Suppressor macrophage (primary cell): ENCODE results near the gene CCDC141.

Experiments
- DNase-seq, 4 experiments: peaks; one replicate each; pipeline ENCODE4 v3.0.0-alpha.2; 2020 to 2022

The CCDC141 gene

DNA sequence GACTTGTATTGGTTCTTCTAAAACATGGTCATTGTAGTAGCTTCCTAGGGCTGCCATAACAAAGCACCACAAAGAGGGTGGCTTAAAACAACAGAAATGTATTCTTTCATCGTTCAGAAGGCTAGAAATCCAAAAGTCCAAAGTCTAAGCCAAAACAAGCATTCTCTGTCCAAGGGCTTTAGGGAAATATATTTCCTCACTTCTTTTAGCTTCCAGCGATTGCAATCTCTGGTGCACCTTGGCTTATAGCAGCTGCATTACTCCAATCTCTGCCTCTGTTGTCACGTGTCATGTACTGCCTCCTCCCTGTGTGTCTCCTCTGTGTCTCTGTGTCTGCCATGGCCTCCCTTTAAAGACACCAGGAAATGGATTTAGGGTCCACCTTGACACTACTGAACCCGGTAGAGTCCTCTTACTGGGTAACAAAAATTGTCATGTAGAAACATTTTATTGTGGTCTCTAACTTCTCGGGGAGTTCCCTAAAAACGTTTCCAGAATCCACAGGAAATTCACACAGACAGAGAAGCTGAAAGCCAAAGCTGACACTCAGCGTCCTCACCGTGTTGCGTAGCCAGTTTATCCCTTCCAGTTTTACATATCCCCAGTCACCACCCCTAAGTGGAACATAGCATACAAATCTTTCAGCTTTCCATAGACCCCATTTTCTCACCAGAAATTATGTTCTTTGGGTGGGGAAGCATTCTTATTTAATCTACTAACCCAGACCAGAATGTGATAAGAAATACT, 222.0 kb downstream of the CCDC141 start:
- DNase-seq, result no peak

DNA sequence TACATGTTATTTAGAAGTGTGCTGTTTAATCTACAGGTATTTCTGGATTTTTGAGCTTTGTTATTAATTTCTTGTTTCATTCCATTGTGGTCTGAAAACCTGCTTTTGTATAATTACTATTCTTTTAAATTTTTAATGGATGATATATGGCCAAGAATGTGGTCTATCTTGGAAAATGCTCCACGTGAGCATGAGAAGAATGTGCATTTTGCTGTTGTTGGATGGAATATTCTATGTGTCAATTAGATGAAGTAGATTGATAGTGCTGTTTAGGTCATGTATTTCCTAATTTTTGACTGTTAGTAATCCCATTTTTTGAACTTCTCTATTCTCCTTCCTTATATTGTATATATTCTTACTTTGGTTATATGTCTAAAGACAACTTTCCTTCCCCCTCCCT, 222.8 kb downstream of the CCDC141 start:
- peak in 2 of 4 experiments; percentile 4 to 9 for DNase-seq

DNA sequence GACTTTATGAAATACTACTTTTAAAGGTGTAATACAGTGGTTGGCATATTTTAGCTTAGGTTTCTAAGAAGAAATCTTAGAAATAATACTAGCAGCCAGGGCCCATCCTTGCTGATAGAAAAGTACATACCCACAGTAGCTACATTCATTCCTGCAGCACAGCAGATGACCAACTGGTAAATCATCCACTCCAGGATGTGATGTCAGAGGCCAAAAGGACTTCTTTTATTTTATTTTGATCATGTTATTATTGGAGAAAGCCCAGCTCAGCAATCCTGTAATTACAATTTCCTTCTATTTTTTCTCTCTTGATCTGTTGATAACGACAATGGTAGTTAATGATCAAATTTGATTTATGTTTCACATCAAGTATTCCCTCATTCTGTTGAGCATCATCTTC, 224.8 kb downstream of the CCDC141 start:
- DNase-seq, result no peak

DNA sequence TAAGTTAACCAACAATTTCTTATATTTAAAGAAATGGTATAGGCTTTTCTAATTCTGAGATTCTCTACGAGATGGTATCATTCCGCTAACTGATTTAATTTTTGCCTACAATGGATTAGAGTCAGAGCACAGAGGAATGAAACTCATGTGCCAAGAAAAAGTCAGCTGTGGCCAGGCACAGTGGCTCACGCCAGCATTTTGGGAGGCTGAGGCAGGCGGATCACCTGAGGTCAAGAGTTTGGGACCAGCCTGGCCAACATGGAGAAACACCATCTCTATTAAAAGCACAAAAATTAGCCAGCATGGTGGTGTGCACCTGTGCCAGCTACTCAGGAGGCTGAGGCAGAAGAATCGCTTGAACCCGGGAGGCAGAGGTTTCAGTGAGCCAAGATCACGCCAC, 225.8 kb downstream of the CCDC141 start:
- DNase-seq, result no peak

DNA sequence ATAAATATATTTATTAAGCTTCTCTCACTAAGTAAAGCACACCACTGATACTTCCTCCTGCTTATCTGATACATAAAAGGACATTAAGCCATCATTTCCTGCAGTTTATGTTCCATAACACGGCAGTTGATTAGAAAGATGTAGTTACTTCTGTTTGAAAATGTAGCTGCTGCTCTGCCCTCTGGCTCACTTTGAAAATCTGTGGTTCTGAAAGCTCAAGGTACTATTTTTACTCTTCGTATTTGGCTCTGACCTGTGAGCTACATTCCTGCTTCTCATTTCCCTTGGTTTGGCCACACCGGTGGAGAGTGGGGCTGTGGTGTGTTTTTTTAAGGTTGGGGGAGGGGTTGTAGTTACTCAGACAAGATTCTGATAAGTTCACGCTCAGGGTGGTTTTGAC, 229.9 kb downstream of the CCDC141 start:
- DNase-seq, result no peak

DNA sequence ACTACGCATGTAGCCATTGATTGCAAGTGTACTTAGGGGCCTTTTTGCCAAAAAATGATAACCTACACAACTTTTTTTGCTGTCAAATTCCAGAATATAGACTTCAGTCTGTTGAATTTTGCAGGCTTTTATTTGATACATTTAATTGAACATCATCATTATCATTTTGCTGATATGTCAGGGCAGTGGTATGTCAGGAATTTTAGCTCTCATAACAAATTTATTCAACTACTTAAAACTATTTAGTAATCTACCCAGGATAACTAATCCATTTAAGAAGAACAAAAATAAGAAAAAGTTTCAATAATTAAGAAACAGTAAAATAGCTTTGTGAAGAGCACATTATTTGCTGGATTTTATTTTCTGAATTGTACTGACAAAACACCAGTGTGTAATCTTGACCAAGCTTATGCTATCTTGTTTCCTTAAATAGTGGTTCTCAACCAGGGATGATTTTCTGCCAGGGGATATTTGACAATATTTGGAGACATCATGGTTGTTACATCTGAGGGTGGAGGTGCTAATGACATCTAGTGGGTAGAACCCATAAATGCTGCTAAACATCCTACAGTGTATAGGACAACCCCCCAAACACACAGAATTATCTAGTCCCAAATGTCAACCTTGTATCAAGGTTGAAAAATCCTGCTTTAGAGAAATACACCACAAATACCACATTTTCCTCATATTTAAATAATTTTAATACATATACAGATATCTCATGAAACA, 230.6 kb downstream of the CCDC141 start:
- no peak for DNase-seq

DNA sequence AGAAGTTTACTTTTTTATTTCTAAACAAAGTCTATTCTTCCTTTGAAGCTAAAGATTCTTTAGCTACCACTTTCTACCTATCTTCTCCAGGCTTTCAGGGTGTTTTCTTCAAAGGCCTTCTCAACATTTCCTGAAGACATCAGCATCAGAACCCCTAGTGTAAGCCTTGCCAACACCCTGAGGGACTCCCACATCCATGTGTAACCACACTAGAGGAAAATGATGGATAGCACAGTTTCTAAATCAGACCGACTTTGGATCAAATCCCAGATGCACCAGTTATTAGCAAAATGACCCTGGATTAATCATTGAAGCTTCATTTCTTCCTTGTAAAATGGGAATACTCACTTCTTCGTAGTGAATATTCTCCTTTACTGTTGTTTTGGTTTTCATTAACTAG, 238.0 kb downstream of the CCDC141 start:
- DNase-seq, result no peak

DNA sequence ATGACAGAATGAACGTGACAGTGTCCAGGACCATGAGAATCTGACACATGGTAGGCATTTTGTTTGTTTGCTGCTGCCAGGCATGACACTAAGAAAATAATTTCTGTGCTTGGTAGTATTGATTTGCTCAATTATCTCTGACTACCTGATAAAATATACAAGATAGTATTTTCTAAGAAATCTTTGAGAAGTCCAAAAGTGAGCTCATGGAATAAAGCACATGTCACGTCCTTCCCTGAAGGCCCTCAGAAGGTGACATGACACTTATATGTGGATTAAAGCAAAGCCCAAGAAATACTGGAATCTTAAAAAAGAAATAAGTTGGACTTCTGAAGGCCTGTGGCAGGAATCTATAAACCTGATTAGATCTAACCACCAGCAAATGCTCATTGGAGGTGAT, 238.9 kb downstream of the CCDC141 start:
- DNase-seq, result no peak

DNA sequence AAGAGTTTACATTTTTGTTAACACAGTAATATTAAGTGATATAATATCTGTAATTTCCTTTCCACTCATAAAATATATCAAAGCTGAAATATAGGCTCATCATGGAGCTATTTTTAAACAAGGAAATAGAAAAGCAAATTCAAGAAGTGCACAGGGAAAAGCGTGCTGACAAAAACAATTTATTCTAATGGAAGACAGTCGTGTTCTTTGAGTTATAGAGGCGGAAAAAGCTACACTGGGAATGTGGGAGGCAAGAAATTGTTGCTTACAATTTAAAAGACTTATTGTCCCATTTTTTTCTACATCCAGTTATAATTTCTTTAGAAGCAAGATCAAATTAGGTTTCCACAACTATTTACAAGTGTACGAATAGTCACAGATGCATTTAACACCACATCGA, 239.5 kb downstream of the CCDC141 start:
- no peak for DNase-seq

DNA sequence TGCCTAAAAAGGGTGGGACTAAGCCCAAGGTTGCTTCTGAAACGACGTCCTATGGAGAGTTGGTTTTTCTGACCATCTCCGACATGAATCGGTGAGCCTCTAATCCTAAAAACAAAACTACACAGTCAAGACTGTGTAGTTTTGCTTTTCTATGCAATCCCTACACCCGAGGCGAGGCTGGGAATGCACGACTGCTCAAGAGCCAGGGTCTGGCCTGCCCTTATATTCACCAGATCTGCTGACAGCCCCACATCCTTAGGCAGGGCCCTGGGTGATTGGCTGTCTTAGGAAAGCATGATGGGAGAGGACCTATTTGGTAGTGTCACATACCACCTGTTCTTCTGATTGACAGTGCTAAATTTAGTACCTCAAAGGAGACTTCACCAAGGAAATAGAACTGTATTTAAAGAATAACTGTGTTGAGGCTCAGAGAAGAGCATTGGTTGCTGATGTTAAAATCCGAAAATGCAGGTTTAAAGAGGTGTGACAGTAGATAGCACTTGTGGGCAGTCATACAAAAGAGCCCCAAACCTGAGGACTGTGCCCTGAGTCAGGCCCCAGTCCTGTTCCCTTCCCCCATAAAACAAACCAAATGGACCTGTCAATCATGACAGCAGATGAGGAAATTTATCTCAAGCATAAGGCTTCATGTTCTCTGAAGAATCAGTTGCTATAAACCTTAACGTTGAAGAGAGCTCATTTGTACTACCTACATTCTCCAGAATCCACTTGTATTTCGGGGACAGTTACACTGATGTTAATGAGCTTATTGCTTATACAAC, 242.5 kb downstream of the CCDC141 start, which contains the start of gene TTN:
Gene TTN, minus strand, starts transcription at position 197 of the 782 bp plus-strand sequence. CDS start 2,781 bp downstream, outside the sequence.
- DNase-seq, result no peak

DNA sequence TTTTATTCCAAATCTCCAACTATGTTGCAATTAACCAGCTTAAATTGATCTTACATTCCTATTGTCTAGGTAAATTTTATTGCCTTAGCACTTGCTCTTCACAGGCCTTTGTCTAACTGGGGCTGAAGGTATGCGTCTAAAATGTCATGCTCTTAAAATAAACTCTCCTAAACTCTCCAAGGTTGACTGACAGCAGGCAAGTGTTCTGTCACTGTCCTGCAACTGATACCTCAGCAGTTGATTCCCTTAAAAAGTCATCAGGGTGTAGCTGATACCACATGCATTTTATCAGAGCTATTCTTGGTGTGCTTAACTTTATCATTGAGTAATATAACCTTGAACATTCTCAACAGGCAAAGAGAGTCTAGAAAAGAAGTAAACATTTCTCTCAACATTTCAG, 243.4 kb downstream of the CCDC141 start:
- no peak for DNase-seq

DNA sequence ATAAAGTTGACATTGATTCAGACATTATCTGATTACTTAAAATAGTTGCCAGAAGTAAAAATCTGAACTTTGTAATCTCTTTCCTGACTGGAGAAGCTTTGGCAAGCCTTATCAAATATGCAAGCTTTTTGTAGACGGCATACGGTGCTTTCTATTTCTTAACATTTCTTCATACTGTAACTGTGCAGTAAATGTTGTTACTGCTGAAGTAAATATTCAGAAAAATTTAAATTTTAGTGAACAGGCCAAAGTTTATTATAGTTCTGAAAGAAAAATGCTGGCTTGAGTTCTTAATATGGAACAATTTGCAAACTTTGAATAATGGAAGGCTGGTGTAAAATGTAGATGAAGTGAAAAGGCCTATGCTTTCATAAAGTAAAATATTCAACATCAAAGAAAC, 244.5 kb downstream of the CCDC141 start:
- DNase-seq, result no peak

DNA sequence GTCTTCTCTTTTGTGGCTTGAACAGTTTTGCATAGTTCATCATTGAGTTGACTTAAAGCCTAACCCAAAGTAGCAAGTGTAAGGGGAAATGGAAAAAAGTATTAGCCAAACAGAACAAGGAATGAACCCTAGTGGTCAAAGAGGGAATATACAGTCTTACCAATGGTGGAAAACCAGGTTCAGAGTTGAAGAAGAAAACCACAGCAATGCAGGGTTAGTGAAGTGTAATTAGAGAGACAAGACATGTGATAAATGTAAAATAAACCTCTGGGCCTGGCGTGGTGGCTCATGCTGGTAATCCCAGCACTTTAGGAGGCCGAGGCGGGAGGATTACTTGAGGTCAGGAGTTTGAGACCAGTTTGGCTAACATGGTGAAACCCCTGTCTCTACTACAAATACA, 245.1 kb downstream of the CCDC141 start:
- peak in 3 of 4 experiments; percentile 6 to 50 (median 32) for DNase-seq

DNA sequence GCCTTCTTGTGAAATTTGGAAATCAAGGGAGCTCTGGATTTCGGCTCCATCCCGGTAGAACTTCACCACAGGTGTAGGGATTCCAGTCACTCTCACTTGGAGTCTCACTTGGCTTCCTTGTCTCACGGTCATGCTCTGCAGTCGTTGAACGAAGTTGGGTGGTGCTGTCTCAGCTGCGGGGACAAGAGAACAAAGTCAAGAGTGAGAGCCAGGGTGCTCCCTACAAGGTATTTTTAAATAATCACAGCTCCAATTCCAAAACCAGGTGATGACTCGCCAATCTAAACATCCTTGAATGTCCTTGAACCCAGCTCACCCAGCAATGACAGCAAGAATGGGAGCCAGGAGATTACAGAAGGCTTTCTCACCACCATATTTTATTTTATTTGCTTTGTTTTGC, 249.4 kb downstream of the CCDC141 start:
- no peak for DNase-seq

DNA sequence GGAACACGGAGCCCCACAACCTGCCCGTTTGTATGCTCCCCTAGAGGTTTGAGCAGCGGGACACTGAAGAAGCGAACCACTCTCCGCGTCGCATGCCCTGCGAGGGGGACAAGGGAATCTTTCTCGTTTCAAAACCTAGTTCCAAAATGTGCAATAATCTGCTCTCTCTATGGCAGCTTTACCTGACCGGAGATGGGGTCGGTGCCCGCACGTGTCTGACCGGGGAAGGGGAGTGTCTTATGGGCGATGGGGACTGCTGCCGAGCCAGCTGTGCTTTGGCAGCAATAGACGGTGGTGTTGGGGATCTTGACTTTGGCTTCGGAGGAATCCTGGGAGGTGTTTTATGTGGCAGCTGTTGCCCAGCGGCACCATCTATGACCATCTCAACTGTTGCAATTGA, 250.6 kb downstream of the CCDC141 start:
- no peak for DNase-seq

DNA sequence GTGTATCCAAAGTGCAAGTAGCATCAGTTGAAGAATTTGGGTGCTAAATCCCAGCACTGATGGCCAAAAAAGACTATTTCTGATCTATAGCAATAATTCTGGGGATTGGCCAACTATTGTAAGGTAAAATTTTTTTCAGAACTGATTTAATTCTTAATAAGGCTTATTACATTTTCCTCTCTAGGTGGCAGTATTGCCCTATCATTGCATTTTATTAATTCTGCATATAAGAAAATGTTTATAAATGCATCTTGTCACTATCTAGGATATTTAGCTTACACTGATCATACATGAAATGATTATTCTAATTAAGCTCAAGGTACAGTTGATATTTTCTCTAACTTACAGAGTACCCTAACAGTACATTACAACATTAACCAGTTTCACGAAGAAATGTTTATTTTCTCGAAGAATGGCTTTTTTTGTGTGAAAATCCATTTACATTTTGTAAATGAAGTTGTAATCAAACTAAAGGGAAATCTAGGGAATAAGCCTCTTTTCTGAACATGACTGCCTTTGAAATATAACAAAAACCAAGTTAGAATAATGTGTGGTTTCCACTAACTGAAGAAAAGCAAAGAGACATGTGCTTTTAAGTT, 253.8 kb downstream of the CCDC141 start:
- peak in 2 of 4 experiments; percentile 53 to 54 for DNase-seq

DNA sequence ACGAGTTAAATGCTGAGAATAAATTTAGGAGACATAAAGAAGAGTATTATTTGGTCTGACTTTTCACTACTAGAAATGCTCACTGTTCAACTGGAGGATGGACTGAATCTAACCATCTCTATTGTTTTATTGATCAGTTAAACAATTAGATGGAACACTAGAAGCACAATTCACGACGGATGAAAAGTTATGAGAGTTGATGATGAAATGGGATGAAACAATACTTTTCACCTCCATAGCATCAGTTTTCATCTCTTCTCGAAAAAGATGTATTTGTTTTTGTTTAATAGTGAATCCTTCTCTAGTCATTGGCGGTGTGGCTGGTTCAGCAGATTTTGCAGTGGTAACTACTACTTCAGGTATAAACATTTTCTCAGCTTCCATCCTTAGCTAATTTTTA, 262.0 kb downstream of the CCDC141 start:
- no peak for DNase-seq

DNA sequence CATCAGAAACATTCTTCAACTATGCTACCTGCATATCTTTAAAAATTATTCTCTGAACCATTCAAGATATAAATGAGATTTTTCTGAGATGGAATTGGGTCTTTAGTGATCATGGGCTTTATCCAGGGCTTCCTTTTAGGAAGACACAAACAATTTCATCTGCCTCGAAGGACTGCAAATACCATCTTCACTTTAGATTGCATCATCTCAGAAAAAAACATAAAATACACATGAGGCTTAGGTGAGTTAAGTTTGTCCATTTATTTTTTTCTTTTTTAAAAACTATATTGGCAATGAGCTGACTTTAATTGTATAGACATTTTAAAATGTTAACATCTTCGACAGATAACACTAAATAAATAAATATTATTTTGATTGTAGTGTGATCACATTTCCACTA, 262.8 kb downstream of the CCDC141 start:
- no peak for DNase-seq

DNA sequence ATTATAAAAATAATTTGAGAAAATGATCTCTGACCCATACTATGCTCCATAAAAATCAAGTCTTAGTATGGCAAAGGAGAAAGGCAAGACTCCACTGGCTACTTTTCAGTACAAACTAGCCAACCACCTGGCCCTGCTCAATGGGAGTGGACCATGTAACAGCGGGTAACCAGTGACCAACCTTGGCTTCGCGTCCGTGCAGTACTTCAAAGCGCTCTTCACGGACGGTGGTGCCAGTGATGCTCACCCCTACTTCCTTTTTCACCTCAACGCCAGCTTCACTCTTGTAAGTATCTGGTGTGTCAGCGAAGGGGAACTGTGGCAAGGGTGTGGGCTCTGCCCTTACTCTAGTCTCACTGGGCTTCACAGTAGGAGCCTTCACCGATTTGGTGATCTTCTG, 266.0 kb downstream of the CCDC141 start:
- no peak for DNase-seq

DNA sequence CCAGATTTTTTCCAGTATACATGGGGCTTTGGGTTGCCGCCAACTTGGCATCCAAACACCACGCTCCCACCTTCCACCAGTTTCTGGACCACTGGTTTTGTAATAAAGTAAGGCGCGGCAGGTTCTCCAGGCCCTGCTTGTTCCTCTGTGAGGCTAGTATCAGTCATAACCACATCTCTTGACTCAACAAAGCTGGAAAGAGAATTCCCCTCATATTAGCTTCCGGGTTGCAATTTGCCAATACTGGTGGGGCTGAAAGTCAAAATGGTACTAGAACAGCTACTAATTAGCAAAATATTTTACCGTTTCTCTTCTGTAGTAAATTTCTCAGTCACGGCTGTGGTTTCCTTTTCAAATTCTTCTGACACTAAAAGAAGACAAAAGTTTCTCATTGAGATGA, 267.7 kb downstream of the CCDC141 start:
- no peak for DNase-seq
